ENCODE measurements around the gene PRMT9. TPM values are rescaled to one million over a fixed set of nuclear protein-coding genes. Genes with fewer than 3 reads are reported as not detected.

Gene PRMT9
- polyA plus RNA-seq, 1 experiment: 12.4 TPM

GRCh38 chr4:147696866-147697265 is 12.9 kb upstream of the PRMT9 start:
- ChIA-PET CTCF (interaction anchor here (2.0 kb wide), 2 partner anchors 11 to 170 kb away, joined by 16 to 18 read pairs; no protein-coding TSS in a partner anchor), POLR2A (no interaction called here)
- Histone ChIP-seq H3K9me3 (ENCODE audit: control insufficient read depth, insufficient read depth, low read length) (peaks cover 5% of the 10 kb centered on the region; the same call in 1 of the 2 replicates), H3K27ac (ENCODE audit: low read depth, low read length) (no peak overlapping the region), H3K27me3 (ENCODE audit: control insufficient read depth, insufficient read depth, low read length) (peaks cover 5% of the 10 kb centered on the region), H3K4me3 (ENCODE audit: low read depth, low read length) (no peak overlapping the region)
- no peak for TF ChIP-seq CTCF (IDR thresholded peaks at IDR 0.05; ENCODE audit: low read depth, low read length)
- no peak for DNase-seq (ENCODE audit: low read depth, low spot score)

GRCh38 chr4:147693218-147693617 is 9.3 kb upstream of the PRMT9 start:
- Histone ChIP-seq H3K9me3 (ENCODE audit: control insufficient read depth, insufficient read depth, low read length) (no peaks in the 10 kb centered on the region), H3K27ac (ENCODE audit: low read depth, low read length) (no peak overlapping the region), H3K4me3 (ENCODE audit: low read depth, low read length) (no peak overlapping the region), H3K27me3 (ENCODE audit: control insufficient read depth, insufficient read depth, low read length) (peaks cover 9% of the 10 kb centered on the region)
- DNase-seq (ENCODE audit: low read depth, low spot score): no peak
- TF ChIP-seq CTCF (IDR thresholded peaks at IDR 0.05; ENCODE audit: low read depth, low read length): no peak
- POLR2A ChIA-PET: no interaction called here
- CTCF ChIA-PET: interaction anchor here (1.8 to 2.2 kb wide), 2 partner anchors 15 to 173 kb away, joined by 5 to 17 read pairs; no protein-coding TSS in a partner anchor

- no peak for DNase-seq (ENCODE audit: low read depth, low spot score)
- H3K9me3 ChIP-seq (ENCODE audit: control insufficient read depth, insufficient read depth, low read length): no peaks in the 10 kb centered on the region
- H3K4me3 ChIP-seq (ENCODE audit: low read depth, low read length): no peak overlapping the region
- no peak overlapping the region for H3K27ac ChIP-seq (ENCODE audit: low read depth, low read length)
- TF ChIP-seq CTCF (IDR thresholded peaks at IDR 0.05; ENCODE audit: low read depth, low read length): no peak
- CTCF ChIA-PET: interaction anchor here (0.7 to 2.2 kb wide), 3 partner anchors 175 to 243 kb away, joined by 3 to 17 read pairs (median 3); no protein-coding TSS in a partner anchor
- peaks cover 4% of the 10 kb centered on the region for H3K27me3 ChIP-seq (ENCODE audit: control insufficient read depth, insufficient read depth, low read length)
- POLR2A ChIA-PET: no interaction called here
Measured at GRCh38 chr4:147691820-147692219, 7.9 kb upstream of the PRMT9 start.

- Histone ChIP-seq H3K27me3 (ENCODE audit: control insufficient read depth, insufficient read depth, low read length) (peaks cover 4% of the 10 kb centered on the region), H3K4me3 (ENCODE audit: low read depth, low read length) (no peak overlapping the region), H3K9me3 (ENCODE audit: control insufficient read depth, insufficient read depth, low read length) (no peaks in the 10 kb centered on the region), H3K27ac (ENCODE audit: low read depth, low read length) (no peak overlapping the region)
- CTCF ChIA-PET: interaction anchor here (2.6 kb wide), 1 partner anchor 178 kb away, joined by 17 read pairs; no protein-coding TSS in a partner anchor
- TF ChIP-seq CTCF (IDR thresholded peaks at IDR 0.05; ENCODE audit: low read depth, low read length): no peak
- no peak for DNase-seq (ENCODE audit: low read depth, low spot score)
- POLR2A ChIA-PET: no interaction called here
Measured at GRCh38 chr4:147689067-147689466, 5.1 kb upstream of the PRMT9 start.

GRCh38 chr4:147683188-147683591 is 773 bp downstream of the PRMT9 start:
- DNase-seq (ENCODE audit: low read depth, low spot score): no peak
- Histone ChIP-seq H3K9me3 (ENCODE audit: control insufficient read depth, insufficient read depth, low read length) (peaks cover 5% of the 10 kb centered on the region; the same call in 1 of the 2 replicates), H3K27me3 (ENCODE audit: control insufficient read depth, insufficient read depth, low read length) (no peaks in the 10 kb centered on the region), H3K27ac (ENCODE audit: low read depth, low read length) (peak overlapping the region; percentile 87), H3K4me3 (ENCODE audit: low read depth, low read length) (peak overlapping the region; percentile 87)
- CTCF ChIA-PET: interaction anchor here (0.5 to 9.5 kb wide), 4 partner anchors 17 to 586 kb away, joined by 3 to 113 read pairs (median 8); no protein-coding TSS in a partner anchor
- no peak for TF ChIP-seq CTCF (IDR thresholded peaks at IDR 0.05; ENCODE audit: low read depth, low read length)
- POLR2A ChIA-PET: interaction anchor here (1.2 to 1.8 kb wide), 4 partner anchors 49 to 184 kb away, joined by 3 to 8 read pairs (median 3); partner anchors contain the start of genes ARHGAP10 and TMEM184C

All from AG04450 (cell line).